Measurements from ENCODE around the gene TNIK.

Gene TNIK

DNA sequence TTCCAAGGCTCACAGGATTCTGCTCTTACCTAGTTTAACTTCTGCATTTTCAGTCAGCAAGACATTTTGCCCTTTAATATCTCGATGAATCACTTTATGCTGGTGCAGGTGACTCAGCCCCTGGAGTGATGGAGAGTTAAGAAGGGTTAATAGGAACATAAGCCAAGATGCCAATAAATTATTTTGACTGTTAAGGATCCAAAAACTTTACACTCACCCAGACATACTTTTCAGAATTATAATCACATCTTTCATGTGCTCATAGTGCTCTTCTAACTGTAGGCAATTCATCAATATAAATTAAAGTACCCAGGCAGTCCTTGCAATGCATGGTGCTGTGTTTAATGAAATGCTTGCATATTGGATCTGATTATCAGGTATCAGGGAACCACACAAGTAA lies 269.5 kb downstream of the TNIK start:
- no peak overlapping the region for H4K8ac ChIP-seq (ENCODE audit: low read length)
- H3K4me1 ChIP-seq (ENCODE audit: control insufficient read depth, insufficient read depth, low read depth, low read length) = peaks cover 5% of the 10 kb centered on the region
- H3K27ac ChIP-seq (ENCODE audit: low read length, poor library complexity, severe bottlenecking) = no peak overlapping the region
- no peak overlapping the region for H2AK5ac ChIP-seq (ENCODE audit: low read length, severe bottlenecking)
- H2BK120ac ChIP-seq (ENCODE audit: low read depth, low read length) = no peak overlapping the region
- no peak overlapping the region for H2BK12ac ChIP-seq (ENCODE audit: low read length in 2 of 2)
- H3K14ac ChIP-seq (ENCODE audit: low read length in 2 of 2) = no peak overlapping the region
- WGBS = no CpG with 5 or more reads among the region's 1 CpG
- no peak overlapping the region for H2BK15ac ChIP-seq (ENCODE audit: low read depth, poor library complexity, severe bottlenecking)
- H3K4ac ChIP-seq (ENCODE audit: low read depth in 1 of 2, low read length in 2 of 2) = no peak overlapping the region
- H3K79me1 ChIP-seq (replicated peaks; ENCODE audit: low read length, poor library complexity, severe bottlenecking) = peaks cover 5% of the 10 kb centered on the region
- no peak for DNase-seq
- no peak overlapping the region for H3K23ac ChIP-seq (ENCODE audit: low read length in 2 of 2)
- H4K91ac ChIP-seq (ENCODE audit: low read length) = no peak overlapping the region
- no peak overlapping the region for H3K4me2 ChIP-seq (ENCODE audit: low read length, poor library complexity, severe bottlenecking)
- no peaks in the 10 kb centered on the region for H3K36me3 ChIP-seq (ENCODE audit: control insufficient read depth in 1 of 2, insufficient read depth in 2 of 2, low read depth in 1 of 2, low read length in 2 of 2)
- H3K4me3 ChIP-seq (ENCODE audit: insufficient read depth in 1 of 2, low read depth in 1 of 2, low read length in 2 of 2) = no peak overlapping the region
- no peak overlapping the region for H2AFZ ChIP-seq (ENCODE audit: low read depth, low read length)
- no peaks in the 10 kb centered on the region for H3K9me3 ChIP-seq (ENCODE audit: control insufficient read depth, low read length)
- no peak overlapping the region for H2BK5ac ChIP-seq (ENCODE audit: low read depth, low read length, poor library complexity, severe bottlenecking)
- no peaks in the 10 kb centered on the region for H3K27me3 ChIP-seq (ENCODE audit: control insufficient read depth in 1 of 2, insufficient read depth in 1 of 2, low read length in 2 of 2)
- H3K9ac ChIP-seq (ENCODE audit: low read length) = no peak overlapping the region
- H3K18ac ChIP-seq (ENCODE audit: low read depth in 1 of 2, low read length in 2 of 2) = no peak overlapping the region

DNA sequence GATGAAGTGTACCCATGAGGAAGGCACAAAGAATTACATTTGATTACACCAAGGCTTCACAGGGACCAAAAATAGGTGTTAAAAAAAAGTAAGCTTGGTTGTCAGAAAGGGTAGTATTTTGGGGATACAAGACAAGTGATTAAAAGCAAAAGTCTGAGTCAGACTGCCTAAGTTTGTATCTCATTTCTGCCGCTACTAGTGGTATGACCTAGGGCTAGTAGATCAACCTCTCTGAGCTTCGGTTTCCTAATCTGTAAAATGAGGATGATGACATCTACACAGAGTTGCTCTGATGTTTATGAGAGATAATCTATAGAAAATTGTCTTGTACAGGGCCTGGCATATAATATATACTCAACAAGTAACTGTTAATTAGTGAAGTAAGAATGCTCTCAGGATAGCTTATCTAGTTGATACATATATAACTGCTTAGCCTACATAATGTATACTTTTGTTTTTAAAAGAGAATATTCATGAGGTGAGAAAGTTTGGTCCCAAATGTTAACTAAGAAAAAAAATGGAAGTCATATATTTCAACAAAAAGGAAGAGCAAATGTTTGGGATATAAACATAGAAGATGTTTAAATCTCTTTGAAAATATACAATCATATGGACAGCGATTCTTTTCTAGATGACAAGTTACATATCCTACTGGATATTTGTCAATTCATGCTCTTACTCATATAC lies 270.7 kb downstream of the TNIK start:
- Histone ChIP-seq H3K4ac (ENCODE audit: low read depth in 1 of 2, low read length in 2 of 2) (no peak overlapping the region), H3K79me1 (replicated peaks; ENCODE audit: low read length, poor library complexity, severe bottlenecking) (peaks cover 7% of the 10 kb centered on the region), H3K27ac (ENCODE audit: low read length, poor library complexity, severe bottlenecking) (no peak overlapping the region), H3K23ac (ENCODE audit: low read length in 2 of 2) (no peak overlapping the region), H3K4me2 (ENCODE audit: low read length, poor library complexity, severe bottlenecking) (no peak overlapping the region), H2AFZ (ENCODE audit: low read depth, low read length) (no peak overlapping the region), H2AK5ac (ENCODE audit: low read length, severe bottlenecking) (no peak overlapping the region), H3K4me1 (ENCODE audit: control insufficient read depth, insufficient read depth, low read depth, low read length) (peaks cover 5% of the 10 kb centered on the region), H3K27me3 (ENCODE audit: control insufficient read depth in 1 of 2, insufficient read depth in 1 of 2, low read length in 2 of 2) (no peaks in the 10 kb centered on the region), H3K14ac (ENCODE audit: low read length in 2 of 2) (no peak overlapping the region), H3K9ac (ENCODE audit: low read length) (no peak overlapping the region), H2BK12ac (ENCODE audit: low read length in 2 of 2) (no peak overlapping the region), H4K91ac (ENCODE audit: low read length) (no peak overlapping the region), H3K4me3 (ENCODE audit: insufficient read depth in 1 of 2, low read depth in 1 of 2, low read length in 2 of 2) (no peak overlapping the region), H3K36me3 (ENCODE audit: control insufficient read depth in 1 of 2, insufficient read depth in 2 of 2, low read depth in 1 of 2, low read length in 2 of 2) (no peaks in the 10 kb centered on the region), H4K8ac (ENCODE audit: low read length) (no peak overlapping the region), H2BK15ac (ENCODE audit: low read depth, poor library complexity, severe bottlenecking) (no peak overlapping the region), H2BK120ac (ENCODE audit: low read depth, low read length) (no peak overlapping the region), H3K9me3 (ENCODE audit: control insufficient read depth, low read length) (no peaks in the 10 kb centered on the region), H3K18ac (ENCODE audit: low read depth in 1 of 2, low read length in 2 of 2) (no peak overlapping the region), H2BK5ac (ENCODE audit: low read depth, low read length, poor library complexity, severe bottlenecking) (no peak overlapping the region)
- DNase-seq = no peak
- 98% methylated on average over 2 of the region's 3 CpGs for WGBS

DNA sequence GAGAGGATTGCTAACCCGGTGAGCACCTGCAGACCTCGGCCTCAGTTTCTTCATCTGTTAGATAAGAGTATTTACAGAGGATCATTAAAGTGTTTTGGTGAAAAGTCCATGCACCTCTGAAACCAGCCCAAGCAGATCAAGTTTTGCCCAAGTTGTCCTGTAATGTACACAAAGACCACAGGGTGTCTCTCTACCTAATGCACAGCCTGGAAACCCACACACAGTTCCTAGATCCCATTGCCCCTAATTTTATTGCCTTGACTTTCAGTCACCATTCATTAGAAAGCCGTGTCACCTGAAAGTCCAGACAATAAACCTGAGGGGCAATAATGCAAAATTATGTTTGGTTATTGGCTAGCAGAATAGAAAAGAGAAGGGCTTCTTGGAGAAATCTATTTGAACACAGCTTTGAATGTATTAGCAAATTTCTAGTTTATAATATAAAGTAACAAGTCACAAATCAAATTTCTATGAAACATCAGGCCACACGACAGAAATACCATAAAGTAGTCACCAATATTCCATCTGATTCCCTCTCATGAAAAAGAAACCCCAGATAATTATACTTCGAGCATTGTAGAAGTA lies 272.4 kb downstream of the TNIK start:
- Histone ChIP-seq H2BK5ac (ENCODE audit: low read depth, low read length, poor library complexity, severe bottlenecking) (peak overlapping the region; percentile 53), H3K9ac (ENCODE audit: low read length) (no peak overlapping the region), H3K18ac (ENCODE audit: low read depth in 1 of 2, low read length in 2 of 2) (no peak overlapping the region), H2BK15ac (ENCODE audit: low read depth, poor library complexity, severe bottlenecking) (no peak overlapping the region), H2AFZ (ENCODE audit: low read depth, low read length) (no peak overlapping the region), H3K4ac (ENCODE audit: low read depth in 1 of 2, low read length in 2 of 2) (no peak overlapping the region), H3K9me3 (ENCODE audit: control insufficient read depth, low read length) (no peaks in the 10 kb centered on the region), H4K8ac (ENCODE audit: low read length) (no peak overlapping the region), H3K27ac (ENCODE audit: low read length, poor library complexity, severe bottlenecking) (peak overlapping the region; percentile 65), H2BK12ac (ENCODE audit: low read length in 2 of 2) (no peak overlapping the region), H3K14ac (ENCODE audit: low read length in 2 of 2) (no peak overlapping the region), H3K79me1 (replicated peaks; ENCODE audit: low read length, poor library complexity, severe bottlenecking) (peaks cover 5% of the 10 kb centered on the region), H2AK5ac (ENCODE audit: low read length, severe bottlenecking) (peak overlapping the region; percentile 83), H3K23ac (ENCODE audit: low read length in 2 of 2) (no peak overlapping the region), H2BK120ac (ENCODE audit: low read depth, low read length) (no peak overlapping the region), H3K4me3 (ENCODE audit: insufficient read depth in 1 of 2, low read depth in 1 of 2, low read length in 2 of 2) (no peak overlapping the region), H3K4me2 (ENCODE audit: low read length, poor library complexity, severe bottlenecking) (no peak overlapping the region), H3K4me1 (ENCODE audit: control insufficient read depth, insufficient read depth, low read depth, low read length) (peaks cover 5% of the 10 kb centered on the region), H3K36me3 (ENCODE audit: control insufficient read depth in 1 of 2, insufficient read depth in 2 of 2, low read depth in 1 of 2, low read length in 2 of 2) (peaks cover 0 to 3% of the 10 kb centered on the region in 2 experiments), H4K91ac (ENCODE audit: low read length) (no peak overlapping the region), H3K27me3 (ENCODE audit: control insufficient read depth in 1 of 2, insufficient read depth in 1 of 2, low read length in 2 of 2) (no peaks in the 10 kb centered on the region)
- DNase-seq = peak; percentile 48
- 67% methylated on average over 4 of the region's 5 CpGs for WGBS

DNA sequence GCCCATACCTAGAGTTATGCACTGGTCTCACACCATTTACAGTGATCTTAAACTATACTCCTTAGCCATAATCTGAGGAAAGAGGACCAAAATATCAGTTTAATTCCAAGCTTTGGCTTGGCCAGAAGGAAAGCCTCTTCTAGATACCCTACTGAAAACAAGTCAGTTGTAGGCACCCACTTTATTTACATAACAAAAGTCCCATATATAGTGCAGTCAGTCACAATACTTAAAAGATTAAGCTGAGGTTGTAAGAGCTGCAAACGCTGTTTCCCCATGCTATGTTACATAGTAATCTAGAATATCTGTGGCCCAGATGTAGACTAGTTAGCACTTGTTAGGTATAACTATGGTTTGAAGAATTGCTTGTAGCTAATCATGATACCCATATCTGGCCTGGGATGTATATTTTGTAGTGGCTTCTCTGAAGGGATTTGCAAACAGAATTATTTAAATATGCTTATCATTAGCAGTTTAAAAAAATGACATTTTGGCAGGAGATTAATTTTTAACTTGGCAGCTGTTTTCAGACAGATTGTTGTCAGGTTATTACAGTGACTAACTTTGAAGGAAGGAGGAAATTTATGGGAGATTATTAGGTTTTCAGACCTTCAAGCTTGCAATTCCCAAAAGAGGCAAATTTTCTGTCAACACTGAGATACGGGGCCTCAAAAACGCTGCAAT lies 273.2 kb downstream of the TNIK start:
- Histone ChIP-seq H3K79me1 (replicated peaks; ENCODE audit: low read length, poor library complexity, severe bottlenecking) (peaks cover 5% of the 10 kb centered on the region), H2AK5ac (ENCODE audit: low read length, severe bottlenecking) (no peak overlapping the region), H3K36me3 (ENCODE audit: control insufficient read depth in 1 of 2, insufficient read depth in 2 of 2, low read depth in 1 of 2, low read length in 2 of 2) (peaks cover 0 to 3% of the 10 kb centered on the region in 2 experiments), H3K14ac (ENCODE audit: low read length in 2 of 2) (no peak overlapping the region), H3K9me3 (ENCODE audit: control insufficient read depth, low read length) (no peaks in the 10 kb centered on the region), H2BK120ac (ENCODE audit: low read depth, low read length) (no peak overlapping the region), H3K27me3 (ENCODE audit: control insufficient read depth in 1 of 2, insufficient read depth in 1 of 2, low read length in 2 of 2) (no peaks in the 10 kb centered on the region), H4K91ac (ENCODE audit: low read length) (no peak overlapping the region), H2AFZ (ENCODE audit: low read depth, low read length) (no peak overlapping the region), H3K23ac (ENCODE audit: low read length in 2 of 2) (no peak overlapping the region), H3K4me1 (ENCODE audit: control insufficient read depth, insufficient read depth, low read depth, low read length) (peaks cover 5% of the 10 kb centered on the region), H2BK12ac (ENCODE audit: low read length in 2 of 2) (no peak overlapping the region), H3K4me2 (ENCODE audit: low read length, poor library complexity, severe bottlenecking) (no peak overlapping the region), H3K18ac (ENCODE audit: low read depth in 1 of 2, low read length in 2 of 2) (no peak overlapping the region), H2BK5ac (ENCODE audit: low read depth, low read length, poor library complexity, severe bottlenecking) (peak overlapping the region; percentile 53), H2BK15ac (ENCODE audit: low read depth, poor library complexity, severe bottlenecking) (no peak overlapping the region), H4K8ac (ENCODE audit: low read length) (no peak overlapping the region), H3K27ac (ENCODE audit: low read length, poor library complexity, severe bottlenecking) (peak overlapping the region; percentile 65), H3K9ac (ENCODE audit: low read length) (no peak overlapping the region), H3K4ac (ENCODE audit: low read depth in 1 of 2, low read length in 2 of 2) (no peak overlapping the region), H3K4me3 (ENCODE audit: insufficient read depth in 1 of 2, low read depth in 1 of 2, low read length in 2 of 2) (no peak overlapping the region)
- no peak for DNase-seq
- 81% methylated on average over 3 of the region's 3 CpGs for WGBS
